Activated CD4-positive, alpha-beta T cell treated with anti-CD3 and anti-CD28 coated beads, Interleukin-2, amount 10 ng/mL, durations not matched to agents 7 days and 5 days (primary cell): ENCODE data around the gene HLA-DOA. TPM values are rescaled to one million over a fixed set of nuclear protein-coding genes. Genes with fewer than 3 reads are reported as not detected.

Source experiments
- CTCF ChIA-PET: fragments of 350-600 bp; sonication (Branson Sonifier 250); formaldehyde crosslinking; loops from one replicate; lab custom pipeline; 2021; ENCODE audit warnings: antibody characterized with exemption; lab: Charles Lee
- POLR2A ChIA-PET: fragments of 350-600 bp; sonication (Branson Sonifier 250); formaldehyde crosslinking; loops from one replicate; lab custom pipeline; 2021; ENCODE audit warnings: antibody characterized with exemption; lab: Charles Lee
- DNase-seq: peaks from one replicate; pipeline ENCODE4 v3.0.0-alpha.2; 2020
- H3K27ac Mint-ChIP-seq: one replicate; pipeline ENCODE4 v1.8.0; 2021; ENCODE audit warnings: mild to moderate bottlenecking, moderate library complexity, mixed read lengths
- H3K27me3 Mint-ChIP-seq: one replicate; pipeline ENCODE4 v1.8.0; 2021; ENCODE audit warnings: mixed read lengths
- H3K36me3 Mint-ChIP-seq: one replicate; pipeline ENCODE4 v1.8.0; 2021; ENCODE audit warnings: low read depth, mixed read lengths
- H3K4me1 Mint-ChIP-seq: one replicate; pipeline ENCODE4 v1.8.0; 2021; ENCODE audit warnings: mixed read lengths
- H3K4me3 Mint-ChIP-seq: one replicate; pipeline ENCODE4 v1.8.0; 2021; ENCODE audit warnings: mild to moderate bottlenecking, moderate library complexity, mixed read lengths
- H3K9me3 Mint-ChIP-seq: one replicate; pipeline ENCODE4 v1.8.0; 2021; ENCODE audit warnings: mixed read lengths
- total RNA-seq, 2 experiments: library from RNA; stranded (reverse); gene quantifications; one replicate each; pipeline ENCODE4 v1.2.3, GENCODE V29; 2021

The HLA-DOA gene
- total RNA-seq, 2 experiments from 2014 or later, result 1.5 to 1.6 TPM

- peaks cover 37% of the 10 kb centered on the region for H3K36me3 Mint-ChIP-seq
- CTCF ChIA-PET, result interaction anchor here (0.8 to 8.5 kb wide), 6 partner anchors 12 to 97 kb away, joined by 3 to 130 read pairs (median 14); partner anchors contain the start of gene BRD2
- peaks cover 39% of the 10 kb centered on the region for H3K4me1 Mint-ChIP-seq
- H3K9me3 Mint-ChIP-seq, result no peaks in the 10 kb centered on the region
- POLR2A ChIA-PET, result interaction anchor here (1.0 to 2.6 kb wide), 2 partner anchors 11 to 12 kb away, joined by 4 to 25 read pairs; no protein-coding TSS in a partner anchor
- H3K27ac Mint-ChIP-seq, result peak overlapping the region; percentile 48
- DNase-seq, result no peak
- H3K27me3 Mint-ChIP-seq, result no peaks in the 10 kb centered on the region
- H3K4me3 Mint-ChIP-seq, result no peak overlapping the region
Observed at GRCh38 chr6:32982702-32983492, 26.5 kb downstream of the HLA-DOA start.

GRCh38 chr6:32982084-32982701 is 27.2 kb downstream of the HLA-DOA start:
- Mint-ChIP-seq H3K27ac (no peak overlapping the region), H3K27me3 (no peaks in the 10 kb centered on the region), H3K4me1 (peaks cover 44% of the 10 kb centered on the region), H3K36me3 (peaks cover 45% of the 10 kb centered on the region), H3K4me3 (no peak overlapping the region), H3K9me3 (no peaks in the 10 kb centered on the region)
- POLR2A ChIA-PET, result interaction anchor here (1.0 to 1.7 kb wide), 2 partner anchors 10 to 11 kb away, joined by 4 to 9 read pairs; no protein-coding TSS in a partner anchor
- no peak for DNase-seq
- CTCF ChIA-PET, result interaction anchor here (0.8 to 8.5 kb wide), 5 partner anchors 11 to 183 kb away, joined by 3 to 130 read pairs (median 5); partner anchors contain the start of genes BRD2 and TAP2

- Mint-ChIP-seq H3K27ac (no peak overlapping the region), H3K4me3 (peak overlapping the region; percentile 4), H3K4me1 (peaks cover 60% of the 10 kb centered on the region), H3K9me3 (no peaks in the 10 kb centered on the region), H3K36me3 (peaks cover 61% of the 10 kb centered on the region), H3K27me3 (no peaks in the 10 kb centered on the region)
- POLR2A ChIA-PET, result interaction anchor here (0.6 to 1.7 kb wide), 3 partner anchors 9 to 24 kb away, joined by 4 to 9 read pairs (median 5); no protein-coding TSS in a partner anchor
- no peak for DNase-seq
- CTCF ChIA-PET, result interaction anchor here (0.8 to 4.1 kb wide), 5 partner anchors 8 to 142 kb away, joined by 4 to 16 read pairs (median 6); partner anchors contain the start of gene TAP2
Observed at GRCh38 chr6:32980488-32981038, 28.8 kb downstream of the HLA-DOA start.

GRCh38 chr6:32979720-32980487 is 29.5 kb downstream of the HLA-DOA start:
- H3K9me3 Mint-ChIP-seq, result no peaks in the 10 kb centered on the region
- H3K27me3 Mint-ChIP-seq, result no peaks in the 10 kb centered on the region
- no peak overlapping the region for H3K27ac Mint-ChIP-seq
- CTCF ChIA-PET, result interaction anchor here (0.8 to 4.1 kb wide), 6 partner anchors 8 to 141 kb away, joined by 3 to 16 read pairs (median 5); partner anchors contain the start of genes HLA-DMA and TAP2
- peaks cover 67% of the 10 kb centered on the region for H3K36me3 Mint-ChIP-seq
- peaks cover 62% of the 10 kb centered on the region for H3K4me1 Mint-ChIP-seq
- no peak overlapping the region for H3K4me3 Mint-ChIP-seq
- DNase-seq, result no peak
- POLR2A ChIA-PET, result interaction anchor here (0.6 kb wide), 1 partner anchor 113 kb away, joined by 3 read pairs; no protein-coding TSS in a partner anchor

- Mint-ChIP-seq H3K27me3 (no peaks in the 10 kb centered on the region), H3K27ac (no peak overlapping the region), H3K4me1 (peaks cover 51% of the 10 kb centered on the region), H3K36me3 (peaks cover 87% of the 10 kb centered on the region), H3K9me3 (no peaks in the 10 kb centered on the region), H3K4me3 (no peak overlapping the region)
- POLR2A ChIA-PET, result no interaction called here
- CTCF ChIA-PET, result interaction anchor here (0.9 to 1.6 kb wide), 2 partner anchors 136 to 139 kb away, joined by 3 to 4 read pairs; partner anchors contain the start of gene TAP2
- DNase-seq, result no peak
Observed at GRCh38 chr6:32977953-32978324, 31.5 kb downstream of the HLA-DOA start.

- peak overlapping the region; percentile 17 for H3K4me3 Mint-ChIP-seq
- H3K4me1 Mint-ChIP-seq, result peaks cover 51% of the 10 kb centered on the region
Observed at GRCh38 chr6:32977272-32977952, 32.0 kb downstream of the HLA-DOA start.

GRCh38 chr6:32976334-32977069 is 32.9 kb downstream of the HLA-DOA start:
- DNase-seq, result no peak
- peaks cover 94% of the 10 kb centered on the region for H3K36me3 Mint-ChIP-seq
- peak overlapping the region; percentile 89 for H3K4me3 Mint-ChIP-seq
- CTCF ChIA-PET, result interaction anchor here (0.5 to 11.4 kb wide), 2 partner anchors 10 to 22 kb away, joined by 4 to 130 read pairs; no protein-coding TSS in a partner anchor
- H3K4me1 Mint-ChIP-seq, result peaks cover 51% of the 10 kb centered on the region
- H3K27me3 Mint-ChIP-seq, result no peaks in the 10 kb centered on the region
- no peak overlapping the region for H3K27ac Mint-ChIP-seq
- POLR2A ChIA-PET, result no interaction called here
- H3K9me3 Mint-ChIP-seq, result no peaks in the 10 kb centered on the region

More at GRCh38 chr6:32977272-32977952, 32.0 kb downstream of the HLA-DOA start:
- CTCF ChIA-PET, result interaction anchor here (0.9 to 1.6 kb wide), 2 partner anchors 135 to 139 kb away, joined by 3 to 4 read pairs; partner anchors contain the start of gene TAP2
- no peaks in the 10 kb centered on the region for H3K27me3 Mint-ChIP-seq
- peak overlapping the region; percentile 17 for H3K27ac Mint-ChIP-seq
- no peak for DNase-seq
- peaks cover 92% of the 10 kb centered on the region for H3K36me3 Mint-ChIP-seq
- H3K9me3 Mint-ChIP-seq, result no peaks in the 10 kb centered on the region
- POLR2A ChIA-PET, result no interaction called here

- DNase-seq, result no peak
- H3K27ac Mint-ChIP-seq, result no peak overlapping the region
- H3K4me1 Mint-ChIP-seq, result peaks cover 51% of the 10 kb centered on the region
- ChIA-PET POLR2A (no interaction called here), CTCF (interaction anchor here (0.5 to 11.4 kb wide), 2 partner anchors 10 to 21 kb away, joined by 4 to 130 read pairs; no protein-coding TSS in a partner anchor)
- peaks cover 98% of the 10 kb centered on the region for H3K36me3 Mint-ChIP-seq
- no peaks in the 10 kb centered on the region for H3K27me3 Mint-ChIP-seq
- H3K9me3 Mint-ChIP-seq, result no peaks in the 10 kb centered on the region
- H3K4me3 Mint-ChIP-seq, result peak overlapping the region; percentile 89
Observed at GRCh38 chr6:32975886-32976285, 33.5 kb downstream of the HLA-DOA start.

- CTCF ChIA-PET, result interaction anchor here (0.7 to 11.4 kb wide), 7 partner anchors 11 to 1238 kb away, joined by 3 to 130 read pairs (median 4); partner anchors contain the start of gene TAP2
- DNase-seq, result no peak
- Mint-ChIP-seq H3K4me3 (peak overlapping the region; percentile 89), H3K36me3 (peaks cover 95% of the 10 kb centered on the region), H3K27me3 (no peaks in the 10 kb centered on the region), H3K4me1 (peaks cover 44% of the 10 kb centered on the region), H3K27ac (peak overlapping the region; percentile 32), H3K9me3 (no peaks in the 10 kb centered on the region)
- POLR2A ChIA-PET, result interaction anchor here (0.8 to 1.8 kb wide), 4 partner anchors 10 to 121 kb away, joined by 3 to 5 read pairs (median 4); partner anchors contain the start of genes PSMB9 and TAP1
Observed at GRCh38 chr6:32974541-32975308, 34.7 kb downstream of the HLA-DOA start.

GRCh38 chr6:32974016-32974333 is 35.4 kb downstream of the HLA-DOA start:
- H3K36me3 Mint-ChIP-seq, result peaks cover 89% of the 10 kb centered on the region
- DNase-seq, result peak; percentile 66
- no peaks in the 10 kb centered on the region for H3K9me3 Mint-ChIP-seq
- H3K27me3 Mint-ChIP-seq, result no peaks in the 10 kb centered on the region
- peak overlapping the region; percentile 99 for H3K27ac Mint-ChIP-seq
- peak overlapping the region; percentile 89 for H3K4me3 Mint-ChIP-seq
- ChIA-PET CTCF (interaction anchor here (0.7 to 11.4 kb wide), 8 partner anchors 12 to 1237 kb away, joined by 3 to 130 read pairs (median 4); partner anchors contain the start of genes PSMB9, TAP1 and TAP2), POLR2A (interaction anchor here (0.9 to 1.8 kb wide), 4 partner anchors 11 to 275 kb away, joined by 3 to 5 read pairs (median 4); partner anchors contain the start of genes PSMB9 and TAP1)
- peaks cover 38% of the 10 kb centered on the region for H3K4me1 Mint-ChIP-seq
